Endodermal cell (in vitro differentiated cells): Measurements from ENCODE around the gene SLC22A8. TPM values are rescaled to one million over a fixed set of nuclear protein-coding genes. Genes with fewer than 3 reads are reported as not detected.
A peak's percentile ranks its signal among the peaks of the same experiment; 100 is the strongest.

Experiments used
- DNase-seq: peaks from one replicate; pipeline ENCODE4 v3.0.0-alpha.2; 2017
- H3K27ac ChIP-seq: 2 replicates; pipeline ENCODE4 v1.5.1; 2013; ENCODE audit warnings: mild to moderate bottlenecking, low read depth, low read length, moderate library complexity
- H3K27me3 ChIP-seq: 2 replicates; pipeline ENCODE4 v1.6.1; 2013; ENCODE audit warnings: mild to moderate bottlenecking, low read length, moderate library complexity; ENCODE audit not compliant: insufficient read depth, control insufficient read depth, poor library complexity, severe bottlenecking
- H3K36me3 ChIP-seq: 2 replicates; pipeline ENCODE4 v1.7.0; 2013; ENCODE audit warnings: mild to moderate bottlenecking, low read length, moderate library complexity; ENCODE audit not compliant: control insufficient read depth, insufficient read depth
- H3K4me1 ChIP-seq: one replicate; pipeline ENCODE4 v1.7.0; 2013; ENCODE audit warnings: low read length; ENCODE audit not compliant: control insufficient read depth, insufficient read depth
- H3K4me3 ChIP-seq: 2 replicates; pipeline ENCODE4 v1.5.1; 2013; ENCODE audit warnings: mild to moderate bottlenecking, low read length, moderate library complexity
- H3K9ac ChIP-seq: 2 replicates; pipeline ENCODE4 v1.6.1; 2013; ENCODE audit warnings: mild to moderate bottlenecking, low read length, moderate library complexity; ENCODE audit not compliant: poor library complexity, severe bottlenecking; ENCODE audit errors: extremely low read depth
- H3K9me3 ChIP-seq: 2 replicates; pipeline ENCODE4 v1.6.1; 2013; ENCODE audit warnings: mild to moderate bottlenecking, low read length, moderate library complexity; ENCODE audit not compliant: control insufficient read depth
- H3K27ac Mint-ChIP-seq: 2 replicates; pipeline ENCODE4 v1.8.0; 2020; ENCODE audit warnings: mixed read lengths
- H3K27me3 Mint-ChIP-seq: 2 replicates; pipeline ENCODE4 v1.8.0; 2021; ENCODE audit warnings: mild to moderate bottlenecking, mixed read lengths; ENCODE audit not compliant: insufficient read depth
- H3K36me3 Mint-ChIP-seq: 2 replicates; pipeline ENCODE4 v1.8.0; 2020; ENCODE audit warnings: low read depth, mixed read lengths
- H3K4me1 Mint-ChIP-seq: 2 replicates; pipeline ENCODE4 v1.8.0; 2020; ENCODE audit warnings: mixed read lengths
- H3K4me3 Mint-ChIP-seq: 2 replicates; pipeline ENCODE4 v1.8.0; 2020; ENCODE audit warnings: mild to moderate bottlenecking, moderate library complexity, mixed read lengths
- H3K9me3 Mint-ChIP-seq: 2 replicates; pipeline ENCODE4 v1.8.0; 2020; ENCODE audit warnings: mild to moderate bottlenecking, mixed read lengths
- CTCF ChIP-seq: fragments of 200-600 bp; sonication (generic); conservative IDR thresholded peaks from 2 replicates; pipeline ENCODE4 v1.5.0; 2021; ENCODE audit warnings: antibody characterized with exemption, mild to moderate bottlenecking
- WGBS, 2 experiments: methylation state at CpG; one replicate each; pipeline versions ENCODE4 v1.1.5 to v1.1.7; 2013; ENCODE audit warnings: missing lambda C conversion rate in 2 of 2, mixed read lengths in 1 of 2; ENCODE audit not compliant: insufficient coverage in 1 of 2, insufficient read length in 1 of 2; 5-methylcytosine and 5-hydroxymethylcytosine counted together
- total RNA-seq, 2 donors: library from RNA; stranded (reverse); fragmentation: NEBNext Ultra II Directional in 1 of 2; extraction: Animal tissue kit (Norgen Biotek cat#: 25700) in 1 of 2; gene quantifications; 2 replicates in 1 of 2; 3 replicates in 1 of 2; pipeline ENCODE4 v1.2.1, GENCODE V29; 2021

SLC22A8 gene
- total RNA-seq, 2 donors from 2014 or later: 0.22 TPM; not detected in 1

GRCh38 chr11:63022441-63022840, 6.8 kb upstream of the SLC22A8 start:
- peaks cover 4% of the 10 kb centered on the region for H3K4me1 ChIP-seq
- peaks cover 6% of the 10 kb centered on the region for H3K9me3 Mint-ChIP-seq
- H3K4me1 Mint-ChIP-seq: peaks cover 12% of the 10 kb centered on the region
- no peak overlapping the region for H3K9ac ChIP-seq
- H3K4me3 ChIP-seq: no peak overlapping the region
- H3K27ac ChIP-seq: no peak overlapping the region
- H3K36me3 Mint-ChIP-seq: no peaks in the 10 kb centered on the region
- no peak for TF ChIP-seq CTCF
- peaks cover 14% of the 10 kb centered on the region for H3K9me3 ChIP-seq
- no peak for DNase-seq
- no peak overlapping the region for H3K27ac Mint-ChIP-seq
- no peaks in the 10 kb centered on the region for H3K36me3 ChIP-seq
- H3K27me3 Mint-ChIP-seq: peaks cover 24% of the 10 kb centered on the region
- no peaks in the 10 kb centered on the region for H3K27me3 ChIP-seq
- whole genome bisulfite sequencing, 2 experiments: 68 to 81% methylated on average over 5 to 6 of the region's 6 CpGs
- no peak overlapping the region for H3K4me3 Mint-ChIP-seq

- H3K9ac ChIP-seq: no peak overlapping the region
- peaks cover 6% of the 10 kb centered on the region for H3K9me3 Mint-ChIP-seq
- peak; percentile 93 for DNase-seq
- H3K9me3 ChIP-seq: peaks cover 12% of the 10 kb centered on the region
- H3K4me3 Mint-ChIP-seq: no peak overlapping the region
- no peak overlapping the region for H3K4me3 ChIP-seq
- H3K4me1 Mint-ChIP-seq: peaks cover 18% of the 10 kb centered on the region
- 75 to 76% methylated on average over 12 to 24 of the region's 24 CpGs for WGBS, 2 experiments
- peak; percentile 90 for TF ChIP-seq CTCF
- no peak overlapping the region for H3K27ac Mint-ChIP-seq
- H3K36me3 Mint-ChIP-seq: no peaks in the 10 kb centered on the region
- no peaks in the 10 kb centered on the region for H3K27me3 ChIP-seq
- peaks cover 9% of the 10 kb centered on the region for H3K4me1 ChIP-seq
- H3K27me3 Mint-ChIP-seq: peaks cover 24% of the 10 kb centered on the region
- no peak overlapping the region for H3K27ac ChIP-seq
- H3K36me3 ChIP-seq: no peaks in the 10 kb centered on the region
These were observed 5.1 kb upstream of the SLC22A8 start for GRCh38 chr11:63020671-63021291.

- Histone ChIP-seq H3K27me3 (no peaks in the 10 kb centered on the region), H3K9ac (no peak overlapping the region), H3K9me3 (no peaks in the 10 kb centered on the region), H3K36me3 (no peaks in the 10 kb centered on the region), H3K4me1 (peaks cover 15% of the 10 kb centered on the region), H3K27ac (no peak overlapping the region), H3K4me3 (no peak overlapping the region)
- H3K36me3 Mint-ChIP-seq: no peaks in the 10 kb centered on the region
- WGBS, 2 experiments: 78 to 84% methylated on average over 4 to 5 of the region's 5 CpGs
- no peaks in the 10 kb centered on the region for H3K9me3 Mint-ChIP-seq
- H3K27ac Mint-ChIP-seq: no peak overlapping the region
- peak; percentile 80 for DNase-seq
- H3K4me1 Mint-ChIP-seq: peaks cover 28% of the 10 kb centered on the region
- peaks cover 26% of the 10 kb centered on the region for H3K27me3 Mint-ChIP-seq
- no peak overlapping the region for H3K4me3 Mint-ChIP-seq
- no peak for TF ChIP-seq CTCF
These were observed 3.9 kb upstream of the SLC22A8 start for GRCh38 chr11:63019506-63019905.
